HG03066 (cell line): ENCODE measurements around the gene CXCL9.
"Not testable (repeated sequence)": the region's sequence is repeated elsewhere in the genome, so short reads cannot be mapped to it uniquely, and the experiment has no call there.

ENCODE experiments used
- ATAC-seq: cut with Tn5 transposase; IDR thresholded peaks from one replicate; pipeline ENCODE4 v1.9.1; 2021; ENCODE audit warnings: low read depth; ENCODE audit not compliant: unreplicated experiment

The CXCL9 gene

GRCh38 chr4:76013540-76013939, 6.2 kb upstream of the CXCL9 start:
- no peak for ATAC-seq

DNA sequence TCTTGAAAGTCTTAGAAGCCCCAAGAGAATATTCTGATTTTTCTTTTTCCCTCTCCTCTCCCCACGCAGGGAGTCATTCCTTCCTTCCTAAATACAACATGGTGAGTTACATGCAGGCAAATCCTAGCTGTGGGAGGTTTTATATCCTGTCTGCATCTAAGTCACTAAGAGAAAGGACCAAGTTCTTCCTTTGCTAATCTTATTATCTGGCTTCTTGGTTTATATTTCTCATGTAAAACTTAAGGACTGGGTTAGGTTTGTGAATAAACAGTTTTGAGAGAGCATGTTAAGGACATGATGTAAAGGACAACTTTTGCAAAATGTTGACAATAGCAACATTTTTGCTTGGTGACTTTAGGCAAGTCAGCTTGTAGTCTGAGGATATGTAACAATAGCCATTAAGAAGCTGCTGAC, 5.1 kb upstream of the CXCL9 start:
- peak; percentile 2 for ATAC-seq

DNA sequence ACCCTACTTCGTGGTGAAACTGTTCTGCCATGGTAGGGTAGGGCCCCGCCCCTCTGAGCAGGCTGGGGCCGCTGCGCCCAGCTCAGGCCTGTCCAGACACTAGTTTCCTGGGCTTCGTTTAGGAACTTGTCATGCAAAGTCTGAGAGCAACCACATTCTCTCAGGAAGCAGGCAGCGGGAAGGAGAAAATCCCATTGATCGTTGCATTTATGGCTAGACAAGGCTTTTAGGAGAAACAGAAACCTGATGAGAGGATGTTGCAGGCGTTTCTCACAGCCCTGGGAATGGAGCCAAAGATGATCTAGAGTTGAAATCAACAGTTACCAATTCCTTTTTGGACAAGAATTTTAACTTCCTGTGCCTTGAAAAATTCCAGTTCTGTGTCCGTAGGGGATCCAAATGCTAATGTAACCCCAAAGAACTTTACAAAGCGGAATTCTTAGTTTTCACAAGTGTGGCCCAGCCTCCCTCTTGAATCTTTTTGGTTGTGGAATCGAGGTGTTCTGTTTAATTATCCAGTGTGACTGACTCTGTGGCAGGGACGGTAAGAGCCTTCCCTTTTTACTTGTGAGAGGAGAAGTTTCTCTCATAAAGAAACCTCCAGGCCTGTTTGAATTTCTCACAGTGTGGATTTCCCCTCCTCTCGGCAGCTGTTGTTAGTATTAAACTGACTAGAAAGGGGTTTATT, 4.5 kb upstream of the CXCL9 start:
- ATAC-seq: peak; percentile 65

- no peak for ATAC-seq
Measured at GRCh38 chr4:76011018-76011670, 3.8 kb upstream of the CXCL9 start.

GRCh38 chr4:76010576-76010975, 3.3 kb upstream of the CXCL9 start:
- no peak for ATAC-seq

- no peak for ATAC-seq
Measured at GRCh38 chr4:76009311-76009710, 2.0 kb upstream of the CXCL9 start.

DNA sequence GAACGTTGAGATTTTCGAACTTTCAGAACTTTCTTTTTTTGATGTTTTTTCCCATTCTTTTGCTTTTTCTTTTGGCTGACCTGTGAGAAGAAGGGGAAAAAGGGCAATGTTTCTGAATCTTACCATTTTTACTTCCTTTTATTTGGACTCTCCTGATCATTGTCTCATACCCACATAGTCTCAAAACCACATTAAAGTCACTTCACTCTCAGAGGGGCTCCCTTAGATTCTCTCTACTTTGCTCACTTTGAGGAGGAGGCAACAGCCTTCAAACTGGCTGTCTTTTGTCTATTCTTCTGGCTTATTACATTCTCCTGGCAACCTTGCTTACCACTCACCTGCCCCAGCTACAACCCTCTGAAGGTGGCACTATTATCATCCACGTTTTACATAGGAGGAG, 3.7 kb downstream of the CXCL9 start:
- ATAC-seq: no peak

DNA sequence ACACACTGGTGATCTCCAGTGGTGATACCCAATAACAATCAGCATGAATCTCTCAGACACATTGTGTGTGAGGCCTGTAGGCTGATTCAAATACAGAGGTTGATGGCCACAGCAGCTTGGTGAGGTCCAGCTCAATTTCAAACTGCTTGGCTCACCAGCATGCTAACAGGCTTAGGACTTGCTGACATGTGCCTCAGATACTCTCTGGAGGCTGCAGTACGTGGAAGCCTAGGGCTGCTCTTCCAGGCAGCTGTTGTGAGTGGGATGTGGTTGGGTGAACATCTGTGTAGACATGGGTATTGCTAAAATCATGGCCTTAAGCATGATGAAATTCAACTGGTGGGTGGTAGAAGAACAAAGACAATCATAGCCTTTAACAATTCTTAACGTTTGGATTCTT, 4.3 kb downstream of the CXCL9 start:
- no peak for ATAC-seq

DNA sequence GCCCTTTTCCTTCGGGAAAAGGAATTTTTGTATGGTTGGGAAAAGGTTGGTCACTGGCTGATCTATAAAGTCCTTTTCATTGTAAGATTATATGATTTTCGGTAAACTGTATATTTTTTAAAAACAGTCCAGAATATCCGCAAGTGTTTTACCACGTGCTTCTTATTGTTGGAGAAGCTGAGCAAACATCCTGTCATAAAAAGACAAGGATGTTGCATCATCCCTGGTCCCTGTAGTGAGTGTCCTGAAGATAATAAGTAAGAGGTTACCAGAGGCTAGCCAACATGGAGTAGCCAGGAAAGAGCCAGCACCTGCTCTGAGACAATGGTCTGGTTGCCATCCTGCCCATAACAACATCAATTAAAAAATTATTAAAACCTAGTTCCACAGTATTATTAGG, 5.1 kb downstream of the CXCL9 start:
- ATAC-seq: no peak

DNA sequence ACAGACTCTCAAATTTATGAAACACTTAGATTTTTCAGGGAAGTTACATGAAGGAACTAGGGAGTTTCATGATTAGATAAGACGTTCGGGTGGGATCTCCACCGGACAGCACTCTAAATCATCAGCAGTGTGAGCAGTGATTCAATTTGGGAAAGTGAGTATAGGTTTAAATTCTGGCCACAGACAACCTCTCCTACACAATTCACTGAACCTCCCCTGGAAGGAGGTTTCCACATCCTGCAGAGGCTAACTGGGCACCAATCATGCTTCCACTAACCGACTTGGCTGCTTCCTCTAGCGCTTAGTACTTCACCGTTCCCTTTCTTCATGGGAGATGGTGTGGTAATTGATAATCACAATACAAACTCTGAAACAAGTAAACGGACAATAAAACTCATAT, 5.6 kb downstream of the CXCL9 start:
- ATAC-seq: no peak

DNA sequence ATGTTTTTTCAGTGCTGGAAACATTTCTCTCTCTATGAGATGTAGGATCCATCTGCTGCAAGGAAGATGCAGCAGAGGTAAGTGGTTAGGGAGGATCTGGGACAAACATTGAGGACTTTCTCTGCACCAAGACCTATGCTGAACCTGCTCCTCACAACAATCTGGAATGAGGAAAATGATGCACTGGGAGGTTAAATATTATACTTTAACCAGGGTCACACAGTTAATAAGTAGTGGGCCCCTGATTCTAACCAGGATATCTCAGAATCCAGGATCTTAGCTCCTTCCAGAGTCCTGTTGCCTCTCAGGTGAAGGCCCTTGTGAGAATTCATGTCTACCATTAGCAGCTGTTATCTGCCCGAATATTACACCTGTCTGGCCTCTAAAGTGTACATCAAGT, 7.0 kb downstream of the CXCL9 start:
- ATAC-seq: no peak

GRCh38 chr4:75998525-75999147, 8.7 kb downstream of the CXCL9 start:
- not testable (repeated sequence) for ATAC-seq

- no peak for ATAC-seq
Measured at GRCh38 chr4:75997946-75998345, 9.4 kb downstream of the CXCL9 start.

DNA sequence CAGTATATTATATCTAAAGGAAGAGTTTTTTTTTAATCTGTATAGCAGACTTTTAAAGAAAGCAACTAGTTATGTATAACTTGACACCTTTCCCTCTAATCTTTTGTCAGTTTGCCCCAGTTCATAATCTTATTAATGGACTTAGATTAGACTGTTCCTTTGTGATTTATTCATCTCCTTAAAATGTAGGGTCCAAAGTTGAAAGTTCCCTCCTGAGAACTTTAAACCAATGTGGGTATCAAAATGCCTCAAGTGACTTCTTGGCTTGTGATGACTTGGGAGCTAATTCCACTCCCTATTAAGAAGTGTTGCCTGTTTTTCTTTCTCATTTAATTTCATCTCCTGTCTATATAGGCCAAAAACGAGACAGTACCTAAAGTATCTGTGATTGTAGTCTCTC, 10.2 kb downstream of the CXCL9 start:
- ATAC-seq: no peak

- no peak for ATAC-seq
Measured at GRCh38 chr4:75995727-75996126, 11.6 kb downstream of the CXCL9 start.

DNA sequence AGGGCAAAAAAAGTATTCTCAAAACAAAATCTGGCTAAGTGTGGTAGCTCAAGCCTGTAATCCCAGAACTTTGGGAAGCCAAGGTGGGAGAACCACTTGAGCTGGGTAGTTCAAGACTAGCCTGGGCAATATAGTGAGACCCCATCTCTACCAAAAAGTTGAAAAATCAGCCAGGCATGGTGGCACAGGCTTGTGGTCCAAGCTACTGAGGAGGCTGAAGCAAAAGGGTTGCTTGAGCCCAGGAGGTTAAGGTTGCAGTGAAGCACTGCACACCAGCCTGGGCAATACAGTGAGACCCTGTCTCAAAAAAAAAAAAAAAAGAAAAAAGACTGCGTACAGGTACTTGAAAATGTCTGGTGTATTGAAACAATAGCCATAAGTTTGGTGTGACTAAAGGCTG, 14.8 kb downstream of the CXCL9 start:
- no peak for ATAC-seq

GRCh38 chr4:75989846-75990528, 17.3 kb downstream of the CXCL9 start:
- no peak for ATAC-seq

DNA sequence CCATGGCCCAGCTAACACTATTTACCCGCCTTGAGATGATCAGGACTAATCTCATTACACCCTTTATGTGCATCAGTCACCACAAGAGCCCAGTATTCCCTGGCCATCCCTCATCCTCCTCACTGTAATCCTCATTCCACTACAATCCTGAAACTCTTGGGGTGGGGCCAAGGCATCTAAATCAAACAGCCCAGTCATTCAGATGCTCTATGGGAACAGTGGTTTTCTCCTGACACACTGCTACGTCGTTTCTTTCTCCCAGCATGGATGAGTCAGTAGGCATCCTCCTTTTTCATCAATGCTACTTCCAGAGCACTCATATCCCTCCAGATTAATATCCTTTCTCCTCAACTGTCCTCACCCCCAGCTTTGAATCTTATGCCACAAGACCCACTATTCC, 22.2 kb downstream of the CXCL9 start:
- ATAC-seq: no peak

DNA sequence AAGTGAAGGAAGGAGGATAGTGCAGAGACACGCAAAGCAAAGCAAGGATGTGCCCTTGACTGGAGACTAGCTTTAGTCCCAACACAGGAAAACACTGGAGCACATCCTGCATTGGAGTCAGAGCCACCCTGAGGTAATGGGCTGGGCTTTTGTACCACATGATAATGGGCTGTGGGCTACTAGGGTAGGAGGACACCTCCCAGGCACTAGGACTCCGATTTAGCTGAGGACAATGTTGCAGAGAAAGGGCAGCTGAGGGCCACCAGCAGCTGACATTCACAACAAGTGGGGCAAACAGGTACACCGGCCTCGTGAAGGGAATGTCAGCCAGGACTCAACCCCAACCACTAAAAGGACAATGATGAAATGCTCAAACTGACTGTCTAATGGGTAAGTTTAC, 26.7 kb downstream of the CXCL9 start:
- ATAC-seq: no peak

GRCh38 chr4:75976177-75976576, 31.1 kb downstream of the CXCL9 start:
- no peak for ATAC-seq

DNA sequence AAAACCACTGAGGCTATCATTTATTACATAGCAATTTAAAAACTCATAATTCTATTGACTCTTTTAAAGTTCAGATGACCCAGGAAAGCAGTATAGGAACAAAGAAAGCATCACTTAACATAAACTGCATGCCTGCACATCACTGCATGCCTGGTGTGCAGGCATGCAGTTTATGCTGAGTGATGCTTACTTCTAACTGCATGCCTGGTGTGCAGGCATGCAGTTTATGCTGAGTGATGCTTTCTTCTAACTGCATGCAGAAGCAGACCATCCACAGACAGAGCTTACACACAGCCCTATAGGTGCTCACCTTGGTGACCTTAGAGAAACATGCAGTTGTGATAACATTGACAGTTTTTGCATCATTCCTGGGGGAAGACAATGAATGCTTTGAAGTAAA, 33.5 kb downstream of the CXCL9 start:
- ATAC-seq: no peak

DNA sequence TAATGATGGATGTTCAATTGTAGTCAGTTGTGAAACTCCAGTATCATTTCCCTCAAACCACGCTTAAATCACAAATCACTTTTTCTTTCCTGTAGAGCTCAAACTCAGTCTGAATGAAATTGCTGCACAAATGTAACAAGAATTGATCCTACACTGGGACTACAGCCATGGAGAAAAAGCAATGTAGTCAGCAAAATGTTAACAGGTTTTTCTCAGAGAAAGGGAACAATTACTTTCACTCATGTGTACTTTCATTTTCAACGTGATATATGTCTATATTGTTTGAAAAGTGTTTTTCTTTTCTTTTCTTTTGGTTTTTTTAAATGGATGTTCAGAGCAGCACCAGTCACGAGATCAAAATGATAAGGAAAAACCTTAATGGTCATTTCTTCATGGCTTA, 39.2 kb downstream of the CXCL9 start:
- no peak for ATAC-seq
